ENCODE data around the gene YWHAB.

DNA sequence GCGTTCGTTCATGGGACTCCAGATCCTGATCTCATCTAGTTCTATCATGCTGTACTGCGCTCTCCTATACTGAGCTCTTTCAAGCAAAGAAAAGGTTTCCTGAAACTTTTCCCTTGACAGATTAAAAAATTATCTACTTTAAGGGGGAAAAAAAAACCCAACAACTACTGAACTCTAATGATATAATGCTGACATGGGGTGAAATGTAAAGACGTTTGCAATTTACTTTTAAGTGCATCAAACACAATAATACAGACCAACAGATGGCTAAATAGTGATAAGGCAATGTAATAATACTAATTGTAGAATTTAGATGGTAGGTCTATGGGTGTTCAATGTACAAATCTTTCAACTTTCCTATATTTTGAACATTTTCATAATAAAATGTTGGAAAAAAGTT is 58.3 kb downstream of the YWHAB start:
- no peak for TF ChIP-seq POLR2AphosphoS5 (IDR thresholded peaks at IDR 0.05; ENCODE audit: low read depth, low read length)
- TF ChIP-seq TCF7L2 (IDR thresholded peaks at IDR 0.05; ENCODE audit: low read depth, low read length) = no peak
- TF ChIP-seq, protein P1, sequence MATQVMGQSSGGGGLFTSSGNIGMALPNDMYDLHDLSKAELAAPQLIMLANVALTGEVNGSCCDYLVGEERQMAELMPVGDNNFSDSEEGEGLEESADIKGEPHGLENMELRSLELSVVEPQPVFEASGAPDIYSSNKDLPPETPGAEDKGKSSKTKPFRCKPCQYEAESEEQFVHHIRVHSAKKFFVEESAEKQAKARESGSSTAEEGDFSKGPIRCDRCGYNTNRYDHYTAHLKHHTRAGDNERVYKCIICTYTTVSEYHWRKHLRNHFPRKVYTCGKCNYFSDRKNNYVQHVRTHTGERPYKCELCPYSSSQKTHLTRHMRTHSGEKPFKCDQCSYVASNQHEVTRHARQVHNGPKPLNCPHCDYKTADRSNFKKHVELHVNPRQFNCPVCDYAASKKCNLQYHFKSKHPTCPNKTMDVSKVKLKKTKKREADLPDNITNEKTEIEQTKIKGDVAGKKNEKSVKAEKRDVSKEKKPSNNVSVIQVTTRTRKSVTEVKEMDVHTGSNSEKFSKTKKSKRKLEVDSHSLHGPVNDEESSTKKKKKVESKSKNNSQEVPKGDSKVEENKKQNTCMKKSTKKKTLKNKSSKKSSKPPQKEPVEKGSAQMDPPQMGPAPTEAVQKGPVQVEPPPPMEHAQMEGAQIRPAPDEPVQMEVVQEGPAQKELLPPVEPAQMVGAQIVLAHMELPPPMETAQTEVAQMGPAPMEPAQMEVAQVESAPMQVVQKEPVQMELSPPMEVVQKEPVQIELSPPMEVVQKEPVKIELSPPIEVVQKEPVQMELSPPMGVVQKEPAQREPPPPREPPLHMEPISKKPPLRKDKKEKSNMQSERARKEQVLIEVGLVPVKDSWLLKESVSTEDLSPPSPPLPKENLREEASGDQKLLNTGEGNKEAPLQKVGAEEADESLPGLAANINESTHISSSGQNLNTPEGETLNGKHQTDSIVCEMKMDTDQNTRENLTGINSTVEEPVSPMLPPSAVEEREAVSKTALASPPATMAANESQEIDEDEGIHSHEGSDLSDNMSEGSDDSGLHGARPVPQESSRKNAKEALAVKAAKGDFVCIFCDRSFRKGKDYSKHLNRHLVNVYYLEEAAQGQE (IDR thresholded peaks at IDR 0.05; ENCODE audit: insufficient read depth in 1 of 2, low read depth in 2 of 2, low read length in 1 of 2) = no peak
